ENCODE results near the gene RBP3.

RBP3 gene

DNA sequence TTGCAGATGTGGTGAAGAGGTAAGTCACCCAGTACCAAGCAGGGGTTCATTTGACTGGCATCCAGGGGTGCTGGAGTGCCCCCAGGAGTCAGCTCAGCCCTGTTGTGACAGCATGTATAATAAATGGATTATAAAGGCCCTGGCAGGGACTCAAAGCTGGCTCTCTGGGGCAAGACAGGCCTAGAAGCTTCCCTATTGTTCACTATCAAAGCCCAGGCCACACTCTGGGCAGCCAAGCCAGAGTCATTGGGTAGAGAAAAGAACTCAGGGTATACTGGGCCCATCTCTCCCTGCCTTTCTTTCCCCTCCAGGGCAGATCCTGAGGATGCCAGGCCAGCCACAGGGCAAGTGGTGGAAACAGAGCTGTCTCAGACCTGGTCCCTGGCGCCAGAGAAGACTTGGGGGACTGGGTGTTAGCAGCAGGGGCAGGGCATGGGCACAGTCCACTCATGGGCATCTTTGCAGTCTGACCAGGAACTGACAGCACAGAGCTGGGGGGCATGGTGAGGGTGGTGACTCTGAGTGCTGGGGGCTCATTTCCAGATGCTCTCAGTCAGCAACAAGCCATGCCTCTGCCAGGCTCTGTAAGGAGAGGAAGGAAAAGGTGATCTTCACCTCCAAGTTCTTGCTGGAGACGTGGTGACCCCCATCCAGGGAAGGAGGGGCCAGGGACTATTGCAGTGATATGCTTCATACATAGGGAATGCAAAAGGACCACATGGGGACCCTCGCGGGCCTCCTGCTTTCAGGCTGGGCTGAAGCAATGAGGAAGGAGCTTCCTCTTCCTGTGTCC is 11.7 kb downstream of the RBP3 start:
- no peak for DNase-seq

- DNase-seq, result no peak
Observed at GRCh38 chr10:47360419-47361040, 12.4 kb downstream of the RBP3 start.

- DNase-seq, result no peak
Observed at GRCh38 chr10:47361293-47361692, 13.1 kb downstream of the RBP3 start.

DNA sequence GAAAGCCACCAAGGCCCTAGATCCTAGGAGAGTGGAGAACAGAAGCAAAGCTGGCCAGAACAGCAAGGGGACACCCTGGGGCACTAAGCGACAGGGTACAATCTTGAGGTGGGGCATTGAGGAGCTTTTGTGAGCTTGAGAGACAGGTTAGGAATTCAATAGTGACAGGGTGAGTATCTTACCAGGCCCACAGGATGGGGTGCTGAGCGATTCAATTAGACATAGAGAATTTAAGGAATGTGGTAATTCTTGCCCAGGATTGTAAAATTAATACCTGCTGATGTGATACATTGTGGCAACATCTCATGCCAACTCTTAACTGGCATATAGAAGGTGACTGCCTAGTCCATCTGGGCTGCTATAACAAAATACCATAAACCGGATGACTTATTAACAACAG is 14.0 kb downstream of the RBP3 start:
- DNase-seq, result no peak

GRCh38 chr10:47363781-47364180 is 15.6 kb downstream of the RBP3 start:
- DNase-seq, result no peak

DNA sequence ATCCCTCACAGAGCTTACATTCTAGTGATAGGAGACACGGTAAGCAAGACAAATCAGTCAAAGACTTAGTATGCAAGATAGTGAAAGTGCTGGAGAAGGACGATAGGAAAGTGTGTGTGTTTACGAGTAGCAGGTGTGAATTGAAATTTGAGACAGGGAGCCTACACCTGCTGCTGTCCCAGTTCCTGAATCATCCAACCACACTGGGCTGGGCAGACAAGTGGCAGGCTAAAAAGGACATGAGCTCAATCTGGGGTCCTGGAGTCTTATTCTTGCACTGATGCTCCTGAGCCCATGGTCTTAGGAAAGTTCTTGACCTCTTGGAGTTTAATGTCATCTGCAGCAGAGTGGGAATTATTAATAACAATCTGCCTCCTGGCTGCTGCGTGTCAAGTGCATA is 16.2 kb downstream of the RBP3 start:
- no peak for DNase-seq

DNA sequence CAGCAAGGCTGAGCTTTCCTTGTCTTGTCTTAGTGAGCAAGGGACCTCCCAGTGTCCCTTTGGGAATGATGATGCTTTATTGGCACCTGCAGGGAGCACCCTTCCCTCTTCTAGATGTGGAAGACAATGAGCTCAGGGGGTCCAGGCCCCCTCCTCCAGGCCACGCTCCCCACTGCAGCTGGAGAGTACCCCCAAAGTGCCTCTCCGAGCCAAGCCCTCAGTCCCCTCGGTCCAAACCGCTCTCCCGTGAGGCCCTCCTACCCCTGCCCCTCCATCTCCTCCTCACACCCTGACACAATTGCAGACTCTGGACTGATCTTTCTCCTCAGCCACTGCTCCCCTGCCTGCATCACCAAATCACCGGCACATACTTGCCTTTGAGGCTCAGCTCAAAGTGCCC is 16.7 kb downstream of the RBP3 start:
- DNase-seq, result no peak

GRCh38 chr10:47365431-47366180 is 17.4 kb downstream of the RBP3 start:
- DNase-seq, result no peak

DNA sequence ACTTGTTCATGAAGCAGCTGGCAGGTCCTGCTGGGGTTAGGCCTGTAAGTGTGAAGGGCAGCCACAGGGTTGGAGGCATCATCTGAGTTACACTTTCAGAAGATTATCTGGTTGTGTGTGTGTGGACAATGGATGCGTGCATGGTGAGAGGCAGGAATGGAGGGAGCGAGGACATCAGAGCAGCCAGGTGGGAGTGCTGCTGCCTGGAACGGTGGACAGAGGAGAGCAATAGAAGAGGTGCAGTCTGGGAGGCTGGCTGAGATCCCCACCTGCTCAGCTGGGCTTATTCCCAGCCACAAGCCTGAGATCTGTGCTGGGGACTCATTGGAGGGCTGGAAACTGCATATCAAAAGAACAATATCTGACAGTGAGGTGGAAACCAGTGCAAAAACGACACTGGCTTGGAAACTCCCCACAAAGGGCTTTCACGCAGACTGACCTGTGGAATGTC is 18.0 kb downstream of the RBP3 start:
- DNase-seq, result no peak

DNA sequence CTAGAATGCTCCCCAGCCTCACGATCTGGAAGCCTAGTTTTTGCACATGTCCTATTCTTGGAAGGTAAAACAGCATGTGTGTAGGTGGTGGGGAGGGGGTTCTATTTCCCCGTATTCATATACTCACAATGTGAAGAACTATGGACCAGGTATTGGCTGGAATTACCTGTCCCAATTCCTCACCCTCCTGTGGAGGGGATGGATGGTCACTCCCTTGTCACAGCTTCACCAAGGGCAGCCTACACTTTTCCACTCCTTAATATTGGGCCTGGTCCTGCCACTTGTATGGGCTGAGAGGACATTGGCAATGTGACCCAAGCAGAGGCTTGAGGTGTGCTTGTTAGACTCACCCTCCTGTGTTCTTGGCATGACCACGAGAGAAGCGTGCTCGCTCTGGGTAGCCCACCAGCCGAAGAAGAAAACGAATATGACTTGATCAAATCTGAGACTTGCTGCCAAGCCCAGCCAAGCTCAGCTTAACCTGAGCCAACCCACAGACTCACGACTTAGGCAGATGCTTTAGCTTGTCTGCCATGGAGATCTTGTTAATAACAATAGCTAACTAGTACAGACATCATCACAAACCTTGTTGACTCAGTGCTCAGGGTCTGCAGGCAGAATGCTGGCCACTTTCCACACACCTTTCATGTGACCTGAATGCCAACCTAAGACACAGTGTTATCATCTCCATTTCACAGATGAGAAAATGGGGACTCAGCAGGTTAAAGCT is 18.7 kb downstream of the RBP3 start:
- DNase-seq, result no peak

- DNase-seq, result no peak
Observed at GRCh38 chr10:47367646-47368045, 19.5 kb downstream of the RBP3 start.

DNA sequence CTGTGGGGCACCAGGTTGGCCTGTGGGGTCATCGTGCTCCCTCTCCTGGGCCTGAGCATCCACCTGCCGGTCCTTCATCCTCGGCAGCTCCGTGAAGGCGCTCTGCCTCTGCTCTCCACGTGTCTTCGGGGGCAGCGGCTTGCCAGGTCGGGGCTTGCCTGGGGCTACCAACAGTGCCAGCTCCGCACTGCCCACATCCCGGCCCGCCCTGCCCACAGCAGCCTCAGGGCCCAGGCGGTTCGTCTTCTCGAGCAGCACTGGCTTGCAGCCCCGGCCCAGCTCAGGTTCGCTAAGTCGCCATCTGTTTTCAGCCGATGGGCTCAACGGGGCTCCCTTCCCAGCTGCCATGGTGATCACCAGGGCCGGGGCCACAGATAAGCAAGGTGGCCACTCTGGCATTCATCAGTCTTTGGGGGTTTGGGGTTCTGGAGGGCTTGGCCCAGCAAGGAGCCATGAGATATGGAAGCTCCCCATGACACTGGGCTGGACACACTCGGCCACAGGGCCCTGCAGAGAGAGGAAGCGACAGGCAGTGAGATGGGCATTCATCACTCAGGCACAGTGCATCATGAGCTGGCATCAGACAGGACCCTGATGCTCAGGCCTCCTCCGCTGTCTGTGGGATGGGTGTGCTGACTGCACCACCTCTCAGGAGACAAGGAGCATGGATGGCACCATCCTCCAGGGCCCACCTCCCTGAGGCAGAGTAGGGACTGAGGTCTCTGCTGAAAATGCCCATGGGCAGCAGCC is 20.4 kb downstream of the RBP3 start:
- DNase-seq, result no peak

GRCh38 chr10:47369251-47369894 is 21.2 kb downstream of the RBP3 start:
- no peak for DNase-seq

GRCh38 chr10:47370015-47370767 is 22.0 kb downstream of the RBP3 start:
- no peak for DNase-seq

GRCh38 chr10:47370878-47371277 is 22.7 kb downstream of the RBP3 start:
- no peak for DNase-seq

GRCh38 chr10:47371629-47372485 is 23.7 kb downstream of the RBP3 start:
- DNase-seq, result no peak

DNA sequence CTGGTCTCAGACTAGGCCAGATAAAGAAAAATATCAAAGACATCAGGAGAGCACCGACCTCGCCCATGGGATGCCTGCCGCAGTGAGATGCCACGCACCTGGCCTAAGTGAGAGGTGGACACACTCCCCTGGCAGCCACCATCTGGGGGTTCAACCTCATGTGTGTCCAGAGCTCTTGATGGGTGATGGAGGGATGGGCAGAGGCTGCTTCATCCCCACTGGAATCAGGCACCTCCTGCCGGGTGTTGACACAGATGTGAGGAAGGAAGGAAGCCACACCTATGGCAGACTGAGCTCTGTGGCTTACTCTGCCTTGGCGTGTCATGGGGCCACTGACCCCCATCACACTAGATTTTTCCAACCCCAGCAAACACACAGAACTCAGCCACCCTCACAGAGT is 24.6 kb downstream of the RBP3 start:
- DNase-seq, result no peak

- no peak for DNase-seq
Observed at GRCh38 chr10:47374611-47375536, 26.7 kb downstream of the RBP3 start.

All from NCI-H1930 (cell line).